ENCODE results near the gene COG5. TPM values are rescaled to one million over a fixed set of nuclear protein-coding genes. Genes with fewer than 3 reads are reported as not detected.

Gene COG5
- total and polyA plus RNA-seq, 2 experiments from 2014 or later = 15.4 to 36.5 TPM

- TF ChIP-seq ZNF462 (CRISPR knock-in tag; IDR thresholded peaks at IDR 0.05) (no peak), POLR2AphosphoS5 (IDR thresholded peaks at IDR 0.05; ENCODE audit: low read depth) (no peak), EZH2 (IDR thresholded peaks at IDR 0.05; ENCODE audit: low read depth, unreplicated experiment) (no peak), NANOG (IDR thresholded peaks at IDR 0.05; ENCODE audit: borderline replicate concordance) (no peak)
Measured at GRCh38 chr7:107172276-107173032, 391.3 kb downstream of the COG5 start (continued).

- H3K9me3 Mint-ChIP-seq = no peaks in the 10 kb centered on the region
- Histone ChIP-seq H3K36me3 (ENCODE audit: insufficient read depth) (no peaks in the 10 kb centered on the region), H4K20me1 (replicated peaks; ENCODE audit: insufficient read depth) (no peaks in the 10 kb centered on the region), H3K4me1 (ENCODE audit: insufficient read depth) (peaks cover 24% of the 10 kb centered on the region), H2AFZ (no peak overlapping the region), H3K79me2 (replicated peaks; ENCODE audit: insufficient read depth) (peaks cover 60% of the 10 kb centered on the region), H3K27me3 (ENCODE audit: insufficient read depth) (no peaks in the 10 kb centered on the region), H3K4me2 (no peak overlapping the region), H3K4me3 (no peak overlapping the region), H3F3A (replicated peaks; ENCODE audit: low read depth) (no peaks in the 10 kb centered on the region), H3K27ac (ENCODE audit: low read depth) (no peak overlapping the region), H3K9me2 (ENCODE audit: insufficient read depth) (no peaks in the 10 kb centered on the region)
- peaks cover 31% of the 10 kb centered on the region for H3K4me1 Mint-ChIP-seq
- DNase-seq (ENCODE audit: low spot score) (no peak), ATAC-seq (no peak)
- H3K27me3 Mint-ChIP-seq (ENCODE audit: insufficient read depth, low read depth, poor library complexity) = peaks cover 8% of the 10 kb centered on the region
- H3K4me3 Mint-ChIP-seq = no peak overlapping the region
- H3K27ac Mint-ChIP-seq = no peak overlapping the region
- peaks cover 3% of the 10 kb centered on the region; the same call in 2 of the 3 replicates for H3K36me3 Mint-ChIP-seq (ENCODE audit: low read depth)
- TF ChIP-seq NANOG (IDR thresholded peaks at IDR 0.05; ENCODE audit: borderline replicate concordance) (no peak), CTCF (conservative IDR thresholded peaks at IDR 0.05; ENCODE audit: low read depth in 2 of 2) (no peak), ZNF114 (CRISPR knock-in tag; IDR thresholded peaks at IDR 0.05) (no peak), REST (IDR thresholded peaks at IDR 0.05; ENCODE audit: unreplicated experiment) (no peak), EZH2phosphoT487 (IDR thresholded peaks at IDR 0.05; ENCODE audit: unreplicated experiment) (no peak), STAT1 (IDR thresholded peaks at IDR 0.05; ENCODE audit: unreplicated experiment) (no peak), EZH2 (IDR thresholded peaks at IDR 0.05; ENCODE audit: low read depth, unreplicated experiment) (no peak), POLR2AphosphoS5 (IDR thresholded peaks at IDR 0.05; ENCODE audit: low read depth) (no peak)
Measured at GRCh38 chr7:107171496-107171895, 392.2 kb downstream of the COG5 start.
